Neural progenitor cell (in vitro differentiated cells): ENCODE measurements around the gene CACNG5. TPM values are rescaled to one million over a fixed set of nuclear protein-coding genes. Genes with fewer than 3 reads are reported as not detected.
A peak's percentile ranks its signal among the peaks of the same experiment; 100 is the strongest.

Source experiments
- DNase-seq: peaks from one replicate; pipeline ENCODE4 v3.0.0-alpha.2; 2016; ENCODE audit warnings: low spot score
- H2AFZ ChIP-seq: fragments of 200-600 bp; sonication (generic); replicated peaks from 2 replicates; pipeline ENCODE4 v1.6.1; 2016; ENCODE audit warnings: antibody characterized with exemption
- H3F3A ChIP-seq: fragments of 200-600 bp; sonication (generic); 2 replicates; pipeline ENCODE4 v1.6.1; 2016; ENCODE audit warnings: antibody characterized with exemption, low read depth
- H3K27ac ChIP-seq: fragments of 200-600 bp; sonication (generic); 2 replicates; pipeline ENCODE4 v1.5.1; 2016; ENCODE audit warnings: mild to moderate bottlenecking
- H3K27me3 ChIP-seq: fragments of 200-600 bp; sonication (generic); 2 replicates; pipeline ENCODE4 v1.6.1; 2016; ENCODE audit warnings: mild to moderate bottlenecking, moderate library complexity
- H3K36me3 ChIP-seq: fragments of 200-600 bp; sonication (generic); 2 replicates; pipeline ENCODE4 v1.5.1; 2016
- H3K4me1 ChIP-seq: fragments of 200-600 bp; sonication (generic); 2 replicates; pipeline ENCODE4 v1.6.1; 2016; ENCODE audit warnings: mixed run types
- H3K4me2 ChIP-seq: fragments of 200-600 bp; sonication (generic); 2 replicates; pipeline ENCODE4 v1.6.1; 2016
- H3K4me3 ChIP-seq: fragments of 200-600 bp; sonication (generic); 2 replicates; pipeline ENCODE4 v1.5.1; 2016
- H3K79me2 ChIP-seq: fragments of 200-600 bp; sonication (generic); 2 replicates; pipeline ENCODE4 v1.6.1; 2016; ENCODE audit warnings: low read depth
- H3K9ac ChIP-seq: fragments of 200-600 bp; sonication (generic); 2 replicates; pipeline ENCODE4 v1.6.1; 2016
- H3K9me3 ChIP-seq: fragments of 200-600 bp; sonication (generic); 2 replicates; pipeline ENCODE4 v1.5.1; 2016; ENCODE audit warnings: low read depth
- H4K20me1 ChIP-seq: fragments of 200-600 bp; sonication (generic); 2 replicates; pipeline ENCODE4 v1.6.1; 2016; ENCODE audit warnings: low read depth
- H3K27ac Mint-ChIP-seq: 3 replicates; pipeline ENCODE4 v1.8.0; 2021; ENCODE audit warnings: mixed read lengths
- H3K27me3 Mint-ChIP-seq: 2 replicates; pipeline ENCODE4 v1.8.0; 2022; ENCODE audit warnings: low read depth, mild to moderate bottlenecking, inconsistent platforms, moderate library complexity, mixed read lengths; ENCODE audit not compliant: insufficient read depth
- H3K36me3 Mint-ChIP-seq: 3 replicates; pipeline ENCODE4 v1.8.0; 2021; ENCODE audit warnings: mixed read lengths
- H3K4me1 Mint-ChIP-seq: 3 replicates; pipeline ENCODE4 v1.8.0; 2021; ENCODE audit warnings: mixed read lengths
- H3K4me3 Mint-ChIP-seq: 3 replicates; pipeline ENCODE4 v1.8.0; 2021; ENCODE audit warnings: mild to moderate bottlenecking, moderate library complexity, mixed read lengths
- H3K9me3 Mint-ChIP-seq: 3 replicates; pipeline ENCODE4 v1.8.0; 2020; ENCODE audit warnings: mixed read lengths
- CTCF ChIP-seq: fragments of 200-600 bp; sonication (generic); IDR thresholded peaks from 2 replicates; pipeline ENCODE4 v1.5.1; 2017; ENCODE audit warnings: antibody characterized with exemption, mild to moderate bottlenecking
- EZH2 ChIP-seq: fragments of 200-600 bp; sonication (generic); IDR thresholded peaks from 2 replicates; pipeline ENCODE4 v1.6.1; 2017; ENCODE audit warnings: antibody characterized with exemption, mild to moderate bottlenecking, moderate library complexity
- EZH2phosphoT487 ChIP-seq: fragments of 200-600 bp; sonication (generic); IDR thresholded peaks from 2 replicates; pipeline ENCODE4 v1.6.1; 2017; ENCODE audit warnings: antibody characterized with exemption
- total RNA-seq: library from RNA; depleted of rRNA; stranded (reverse); fragments of >200 nt; gene quantifications from 2 replicates; pipeline ENCODE4 v1.2.3, GENCODE V29; 2015; ENCODE audit warnings: low replicate concordance

CACNG5 gene
- total RNA-seq, 1 donor from 2014 or later: not detected

GRCh38 chr17:66903781-66904180, 68.9 kb downstream of the CACNG5 start:
- Mint-ChIP-seq H3K4me1 (peaks cover 36% of the 10 kb centered on the region), H3K4me3 (no peak overlapping the region), H3K27ac (peak overlapping the region; percentile 27), H3K36me3 (no peaks in the 10 kb centered on the region), H3K9me3 (no peaks in the 10 kb centered on the region), H3K27me3 (peaks cover 5% of the 10 kb centered on the region)
- Histone ChIP-seq H3K4me1 (no peaks in the 10 kb centered on the region), H3K79me2 (no peaks in the 10 kb centered on the region), H3K4me3 (no peak overlapping the region), H2AFZ (no peak overlapping the region), H3K9me3 (no peaks in the 10 kb centered on the region), H3K4me2 (no peak overlapping the region), H3K27ac (no peak overlapping the region), H4K20me1 (no peaks in the 10 kb centered on the region), H3F3A (no peaks in the 10 kb centered on the region), H3K36me3 (no peaks in the 10 kb centered on the region), H3K27me3 (no peaks in the 10 kb centered on the region), H3K9ac (no peak overlapping the region)
- no peak for DNase-seq
- TF ChIP-seq EZH2phosphoT487 (no peak), CTCF (no peak), EZH2 (no peak)

DNA sequence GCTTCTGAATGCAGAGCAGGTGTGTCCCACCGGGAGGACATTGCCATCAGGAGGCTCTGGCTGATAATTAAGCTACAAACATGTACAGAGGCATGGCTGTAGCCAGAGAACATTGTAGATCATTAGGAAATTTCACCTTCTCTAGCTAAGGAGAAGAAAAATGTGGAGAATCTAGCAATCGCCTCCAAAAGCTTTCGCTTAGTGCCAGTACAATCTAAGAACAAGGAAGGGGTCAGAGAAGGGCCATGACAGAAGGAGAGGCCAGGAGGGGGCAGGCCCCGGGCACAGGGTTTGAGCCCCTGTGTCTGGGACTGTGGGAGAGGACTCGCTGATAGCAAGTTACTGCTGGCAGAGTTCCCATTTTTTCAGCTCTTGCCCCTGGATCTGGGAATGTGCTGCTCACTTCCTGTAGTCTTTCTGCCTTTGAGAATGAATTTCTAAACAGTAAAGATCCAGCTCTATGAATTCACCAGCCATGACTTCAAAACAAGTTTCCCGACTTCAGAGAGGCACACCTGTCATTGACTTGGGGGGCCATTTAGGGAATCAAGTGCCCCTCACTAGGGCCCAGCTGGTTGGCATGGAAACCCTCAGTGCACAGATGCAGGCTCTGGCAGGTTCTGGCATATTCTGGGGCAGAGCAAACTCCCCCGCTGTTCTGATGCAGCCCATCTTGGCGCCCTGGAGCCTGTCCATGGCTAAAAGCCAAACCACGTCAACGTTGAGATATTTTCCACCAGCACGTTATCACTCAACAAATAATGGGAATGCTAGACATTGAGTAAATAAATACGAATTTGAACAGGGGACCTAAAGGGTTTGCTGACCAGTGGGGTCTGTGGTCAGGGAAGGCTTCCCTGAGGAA, 70.1 kb downstream of the CACNG5 start:
- no peak for DNase-seq
- no peaks in the 10 kb centered on the region for H3K36me3 Mint-ChIP-seq
- H3K9me3 Mint-ChIP-seq: no peaks in the 10 kb centered on the region
- no peaks in the 10 kb centered on the region for H3K9me3 ChIP-seq
- H3K4me3 ChIP-seq: no peak overlapping the region
- TF ChIP-seq EZH2phosphoT487: no peak
- TF ChIP-seq EZH2: no peak
- no peak for TF ChIP-seq CTCF
- H3K36me3 ChIP-seq: no peaks in the 10 kb centered on the region
- H3K27me3 Mint-ChIP-seq: peaks cover 6% of the 10 kb centered on the region
- H3K9ac ChIP-seq: no peak overlapping the region
- no peaks in the 10 kb centered on the region for H3K27me3 ChIP-seq
- H3K27ac ChIP-seq: no peak overlapping the region
- H2AFZ ChIP-seq: no peak overlapping the region
- no peaks in the 10 kb centered on the region for H3K79me2 ChIP-seq
- no peak overlapping the region for H3K4me3 Mint-ChIP-seq
- no peaks in the 10 kb centered on the region for H4K20me1 ChIP-seq
- H3K27ac Mint-ChIP-seq: no peak overlapping the region
- no peak overlapping the region for H3K4me2 ChIP-seq
- peaks cover 33% of the 10 kb centered on the region for H3K4me1 Mint-ChIP-seq
- no peaks in the 10 kb centered on the region for H3F3A ChIP-seq
- H3K4me1 ChIP-seq: no peaks in the 10 kb centered on the region

DNA sequence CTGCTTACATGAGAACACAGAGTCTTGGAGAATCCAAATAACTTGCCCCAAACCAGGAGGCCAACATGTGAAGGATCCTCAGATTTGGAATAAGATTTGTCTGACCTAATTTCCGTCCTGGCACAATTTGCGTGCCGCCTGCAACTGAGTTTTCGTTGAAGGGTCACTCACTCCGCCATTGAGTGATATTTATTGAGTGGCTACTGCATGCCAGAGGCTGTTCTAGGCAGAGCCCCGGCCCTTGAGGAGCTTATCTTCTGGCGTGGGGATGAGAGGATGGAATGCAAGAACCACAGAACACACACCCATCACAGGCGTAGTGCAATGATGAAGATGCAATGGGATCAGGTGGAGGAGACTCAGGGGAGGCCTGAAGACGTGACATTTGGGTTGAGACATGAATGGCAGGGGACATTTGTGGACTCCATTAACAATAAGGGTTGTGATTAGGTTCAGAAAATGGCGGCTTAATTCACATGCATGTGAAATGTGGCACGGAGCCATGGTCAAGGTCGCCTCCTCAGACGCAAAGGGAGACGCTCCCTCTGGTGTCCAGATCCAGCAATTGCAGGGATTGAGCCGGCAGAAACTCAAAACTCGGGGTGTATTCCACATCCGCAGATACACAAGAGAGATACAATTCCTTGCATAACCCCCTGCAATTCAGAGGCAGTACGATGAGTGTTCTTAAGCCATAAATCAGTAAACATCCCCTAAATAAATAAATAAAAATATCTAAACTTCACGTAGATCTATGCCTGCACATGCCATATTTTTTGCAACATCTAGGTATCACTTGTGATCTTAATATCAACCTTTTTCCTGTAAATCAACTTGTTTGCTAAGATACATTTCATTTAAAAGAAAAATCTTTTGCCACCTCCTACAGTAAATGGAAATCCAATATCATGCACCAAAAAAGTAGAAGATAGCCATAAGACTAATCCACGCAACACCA, 71.7 kb downstream of the CACNG5 start:
- DNase-seq: peak; percentile 64
- Histone ChIP-seq H3K9me3 (no peaks in the 10 kb centered on the region), H3K4me3 (no peak overlapping the region), H3K36me3 (no peaks in the 10 kb centered on the region), H3K79me2 (no peaks in the 10 kb centered on the region), H3K4me2 (no peak overlapping the region), H3K4me1 (no peaks in the 10 kb centered on the region), H4K20me1 (no peaks in the 10 kb centered on the region), H3K9ac (no peak overlapping the region), H3K27me3 (no peaks in the 10 kb centered on the region), H3F3A (no peaks in the 10 kb centered on the region), H2AFZ (no peak overlapping the region), H3K27ac (no peak overlapping the region)
- Mint-ChIP-seq H3K27ac (no peak overlapping the region), H3K4me1 (peaks cover 23% of the 10 kb centered on the region), H3K27me3 (peaks cover 7% of the 10 kb centered on the region), H3K9me3 (no peaks in the 10 kb centered on the region), H3K4me3 (no peak overlapping the region), H3K36me3 (no peaks in the 10 kb centered on the region)
- no peak for TF ChIP-seq EZH2
- peak; percentile 84 for TF ChIP-seq CTCF
- no peak for TF ChIP-seq EZH2phosphoT487
